ENCODE results near the gene ADCY3.

ADCY3 gene

GRCh38 chr2:24935145-24935544 lies 15.1 kb upstream of the ADCY3 start:
- Mint-ChIP-seq H3K9me3 (no peaks in the 10 kb centered on the region), H3K36me3 (no peaks in the 10 kb centered on the region), H3K27ac (no peak overlapping the region), H3K4me3 (no peak overlapping the region), H3K27me3 (no peaks in the 10 kb centered on the region), H3K4me1 (no peaks in the 10 kb centered on the region)

- Mint-ChIP-seq H3K27me3 (no peaks in the 10 kb centered on the region), H3K27ac (no peak overlapping the region), H3K4me1 (no peaks in the 10 kb centered on the region), H3K4me3 (no peak overlapping the region), H3K9me3 (no peaks in the 10 kb centered on the region), H3K36me3 (no peaks in the 10 kb centered on the region)
Observed at GRCh38 chr2:24932715-24933114, 12.7 kb upstream of the ADCY3 start.

- no peaks in the 10 kb centered on the region for H3K4me1 Mint-ChIP-seq
- H3K36me3 Mint-ChIP-seq, result no peaks in the 10 kb centered on the region
- no peak overlapping the region for H3K27ac Mint-ChIP-seq
- no peaks in the 10 kb centered on the region for H3K27me3 Mint-ChIP-seq
- H3K4me3 Mint-ChIP-seq, result no peak overlapping the region
- H3K9me3 Mint-ChIP-seq, result no peaks in the 10 kb centered on the region
Observed at GRCh38 chr2:24930768-24931167, 10.7 kb upstream of the ADCY3 start.

- Mint-ChIP-seq H3K36me3 (no peaks in the 10 kb centered on the region), H3K9me3 (no peaks in the 10 kb centered on the region), H3K4me3 (no peak overlapping the region), H3K4me1 (no peaks in the 10 kb centered on the region), H3K27me3 (no peaks in the 10 kb centered on the region), H3K27ac (no peak overlapping the region)
Observed at GRCh38 chr2:24929230-24929629, 9.2 kb upstream of the ADCY3 start.

- no peak overlapping the region for H3K27ac Mint-ChIP-seq
- H3K4me1 Mint-ChIP-seq, result no peaks in the 10 kb centered on the region
- no peaks in the 10 kb centered on the region for H3K9me3 Mint-ChIP-seq
- no peaks in the 10 kb centered on the region for H3K36me3 Mint-ChIP-seq
- H3K4me3 Mint-ChIP-seq, result no peak overlapping the region
- H3K27me3 Mint-ChIP-seq, result no peaks in the 10 kb centered on the region
Observed at GRCh38 chr2:24928036-24928435, 8.0 kb upstream of the ADCY3 start.

GRCh38 chr2:24926602-24927252 lies 6.7 kb upstream of the ADCY3 start:
- Mint-ChIP-seq H3K9me3 (no peaks in the 10 kb centered on the region), H3K36me3 (no peaks in the 10 kb centered on the region), H3K27ac (peak overlapping the region; percentile 79), H3K4me1 (no peaks in the 10 kb centered on the region), H3K4me3 (no peak overlapping the region), H3K27me3 (no peaks in the 10 kb centered on the region)

- H3K36me3 Mint-ChIP-seq, result no peaks in the 10 kb centered on the region
- H3K9me3 Mint-ChIP-seq, result no peaks in the 10 kb centered on the region
- H3K4me3 Mint-ChIP-seq, result no peak overlapping the region
- no peaks in the 10 kb centered on the region for H3K27me3 Mint-ChIP-seq
- H3K4me1 Mint-ChIP-seq, result peaks cover under 1% of the 10 kb centered on the region
- peak overlapping the region; percentile 79 for H3K27ac Mint-ChIP-seq
Observed at GRCh38 chr2:24926220-24926601, 6.2 kb upstream of the ADCY3 start.

GRCh38 chr2:24925815-24926214 lies 5.8 kb upstream of the ADCY3 start:
- Mint-ChIP-seq H3K36me3 (no peaks in the 10 kb centered on the region), H3K27me3 (no peaks in the 10 kb centered on the region), H3K9me3 (no peaks in the 10 kb centered on the region), H3K27ac (no peak overlapping the region), H3K4me1 (peaks cover 5% of the 10 kb centered on the region), H3K4me3 (no peak overlapping the region)

GRCh38 chr2:24924732-24925131 lies 4.7 kb upstream of the ADCY3 start:
- H3K36me3 Mint-ChIP-seq, result no peaks in the 10 kb centered on the region
- no peaks in the 10 kb centered on the region for H3K9me3 Mint-ChIP-seq
- no peaks in the 10 kb centered on the region for H3K27me3 Mint-ChIP-seq
- H3K4me1 Mint-ChIP-seq, result peaks cover 7% of the 10 kb centered on the region
- no peak overlapping the region for H3K4me3 Mint-ChIP-seq
- no peak overlapping the region for H3K27ac Mint-ChIP-seq

- H3K4me1 Mint-ChIP-seq, result peaks cover 8% of the 10 kb centered on the region
- H3K4me3 Mint-ChIP-seq, result no peak overlapping the region
- no peaks in the 10 kb centered on the region for H3K27me3 Mint-ChIP-seq
- no peaks in the 10 kb centered on the region for H3K9me3 Mint-ChIP-seq
- H3K36me3 Mint-ChIP-seq, result no peaks in the 10 kb centered on the region
- H3K27ac Mint-ChIP-seq, result no peak overlapping the region
Observed at GRCh38 chr2:24924266-24924665, 4.2 kb upstream of the ADCY3 start.

- no peaks in the 10 kb centered on the region for H3K9me3 Mint-ChIP-seq
- no peaks in the 10 kb centered on the region for H3K27me3 Mint-ChIP-seq
- peaks cover 1% of the 10 kb centered on the region for H3K36me3 Mint-ChIP-seq
- peaks cover 19% of the 10 kb centered on the region for H3K4me1 Mint-ChIP-seq
- H3K27ac Mint-ChIP-seq, result no peak overlapping the region
- no peak overlapping the region for H3K4me3 Mint-ChIP-seq
Observed at GRCh38 chr2:24923106-24923505, 3.1 kb upstream of the ADCY3 start.

GRCh38 chr2:24922556-24922955 lies 2.5 kb upstream of the ADCY3 start:
- no peak overlapping the region for H3K4me3 Mint-ChIP-seq
- H3K27me3 Mint-ChIP-seq, result no peaks in the 10 kb centered on the region
- H3K27ac Mint-ChIP-seq, result peak overlapping the region; percentile 64
- H3K9me3 Mint-ChIP-seq, result no peaks in the 10 kb centered on the region
- H3K4me1 Mint-ChIP-seq, result peaks cover 24% of the 10 kb centered on the region
- peaks cover 1% of the 10 kb centered on the region for H3K36me3 Mint-ChIP-seq

- Mint-ChIP-seq H3K27ac (peak overlapping the region; percentile 8), H3K4me1 (peaks cover 31% of the 10 kb centered on the region), H3K9me3 (no peaks in the 10 kb centered on the region), H3K4me3 (peak overlapping the region; percentile 83), H3K27me3 (no peaks in the 10 kb centered on the region), H3K36me3 (peaks cover 1% of the 10 kb centered on the region)
Observed at GRCh38 chr2:24920809-24921441, 888 bp upstream of the ADCY3 start.

- peak overlapping the region; percentile 85 for H3K4me3 Mint-ChIP-seq
- H3K4me1 Mint-ChIP-seq, result peaks cover 34% of the 10 kb centered on the region
- peak overlapping the region; percentile 44 for H3K27ac Mint-ChIP-seq
- no peaks in the 10 kb centered on the region for H3K27me3 Mint-ChIP-seq
- H3K36me3 Mint-ChIP-seq, result peaks cover 1% of the 10 kb centered on the region
- no peaks in the 10 kb centered on the region for H3K9me3 Mint-ChIP-seq
Observed at GRCh38 chr2:24919506-24920097, 435 bp downstream of the ADCY3 start.

GRCh38 chr2:24919037-24919505 lies 966 bp downstream of the ADCY3 start:
- H3K27ac Mint-ChIP-seq, result peak overlapping the region; percentile 44
- peaks cover 1% of the 10 kb centered on the region for H3K36me3 Mint-ChIP-seq
- no peaks in the 10 kb centered on the region for H3K9me3 Mint-ChIP-seq
- H3K4me1 Mint-ChIP-seq, result peaks cover 34% of the 10 kb centered on the region
- H3K27me3 Mint-ChIP-seq, result no peaks in the 10 kb centered on the region
- peak overlapping the region; percentile 85 for H3K4me3 Mint-ChIP-seq

GRCh38 chr2:24918326-24919036 lies 1.6 kb downstream of the ADCY3 start:
- Mint-ChIP-seq H3K4me1 (peaks cover 34% of the 10 kb centered on the region), H3K27ac (peak overlapping the region; percentile 44), H3K9me3 (no peaks in the 10 kb centered on the region), H3K36me3 (peaks cover 1% of the 10 kb centered on the region), H3K4me3 (peak overlapping the region; percentile 85), H3K27me3 (no peaks in the 10 kb centered on the region)

All from activated naive CD4-positive, alpha-beta T cell treated with anti-CD3 and anti-CD28 coated beads, Interleukin-2, amount 50 U/mL, for 24 hours (primary cell).